ENCODE data around the gene BSN.

BSN gene

DNA sequence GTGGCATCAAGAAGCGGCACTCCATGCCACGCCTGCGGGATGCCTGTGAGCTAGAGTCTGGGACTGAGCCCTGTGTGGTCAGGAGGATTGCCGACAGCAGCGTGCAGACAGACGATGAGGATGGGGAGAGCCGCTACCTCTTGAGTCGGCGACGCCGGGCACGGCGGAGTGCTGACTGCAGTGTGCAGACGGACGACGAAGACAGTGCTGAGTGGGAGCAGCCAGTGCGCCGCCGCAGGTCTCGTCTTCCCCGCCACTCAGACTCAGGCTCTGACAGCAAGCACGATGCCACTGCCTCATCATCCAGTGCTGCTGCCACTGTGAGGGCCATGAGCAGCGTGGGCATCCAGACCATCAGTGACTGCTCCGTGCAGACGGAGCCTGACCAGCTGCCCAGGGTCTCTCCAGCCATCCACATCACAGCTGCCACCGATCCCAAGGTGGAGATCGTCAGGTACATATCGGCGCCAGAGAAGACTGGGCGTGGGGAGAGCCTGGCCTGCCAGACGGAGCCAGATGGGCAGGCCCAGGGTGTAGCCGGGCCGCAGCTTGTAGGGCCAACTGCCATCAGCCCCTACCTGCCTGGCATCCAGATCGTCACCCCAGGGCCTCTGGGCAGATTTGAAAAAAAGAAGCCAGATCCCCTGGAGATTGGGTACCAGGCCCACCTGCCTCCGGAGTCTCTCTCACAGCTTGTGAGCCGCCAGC, 103.1 kb downstream of the BSN start:
- Histone ChIP-seq H3K36me3 (ENCODE audit: insufficient read depth) (no peaks in the 10 kb centered on the region), H3K4me3 (IDR thresholded peaks at IDR 0.05; ENCODE audit: insufficient read depth, low read depth, low read length) (no peak overlapping the region), H2AFZ (ENCODE audit: low read depth) (no peak overlapping the region), H3K4me1 (ENCODE audit: low read depth, poor library complexity, severe bottlenecking) (peaks cover 7% of the 10 kb centered on the region), H3K9ac (no peak overlapping the region), H3K27me3 (ENCODE audit: insufficient read depth, low read depth) (no peaks in the 10 kb centered on the region), H3K79me2 (ENCODE audit: insufficient read depth, low read depth) (no peaks in the 10 kb centered on the region), H4K20me1 (ENCODE audit: insufficient read depth) (no peaks in the 10 kb centered on the region), H3K4me2 (no peak overlapping the region), H3K27ac (no peak overlapping the region)
- TF ChIP-seq, protein P1, sequence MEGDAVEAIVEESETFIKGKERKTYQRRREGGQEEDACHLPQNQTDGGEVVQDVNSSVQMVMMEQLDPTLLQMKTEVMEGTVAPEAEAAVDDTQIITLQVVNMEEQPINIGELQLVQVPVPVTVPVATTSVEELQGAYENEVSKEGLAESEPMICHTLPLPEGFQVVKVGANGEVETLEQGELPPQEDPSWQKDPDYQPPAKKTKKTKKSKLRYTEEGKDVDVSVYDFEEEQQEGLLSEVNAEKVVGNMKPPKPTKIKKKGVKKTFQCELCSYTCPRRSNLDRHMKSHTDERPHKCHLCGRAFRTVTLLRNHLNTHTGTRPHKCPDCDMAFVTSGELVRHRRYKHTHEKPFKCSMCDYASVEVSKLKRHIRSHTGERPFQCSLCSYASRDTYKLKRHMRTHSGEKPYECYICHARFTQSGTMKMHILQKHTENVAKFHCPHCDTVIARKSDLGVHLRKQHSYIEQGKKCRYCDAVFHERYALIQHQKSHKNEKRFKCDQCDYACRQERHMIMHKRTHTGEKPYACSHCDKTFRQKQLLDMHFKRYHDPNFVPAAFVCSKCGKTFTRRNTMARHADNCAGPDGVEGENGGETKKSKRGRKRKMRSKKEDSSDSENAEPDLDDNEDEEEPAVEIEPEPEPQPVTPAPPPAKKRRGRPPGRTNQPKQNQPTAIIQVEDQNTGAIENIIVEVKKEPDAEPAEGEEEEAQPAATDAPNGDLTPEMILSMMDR (conservative IDR thresholded peaks at IDR 0.05; ENCODE audit: low read depth, low read length), result no peak

DNA sequence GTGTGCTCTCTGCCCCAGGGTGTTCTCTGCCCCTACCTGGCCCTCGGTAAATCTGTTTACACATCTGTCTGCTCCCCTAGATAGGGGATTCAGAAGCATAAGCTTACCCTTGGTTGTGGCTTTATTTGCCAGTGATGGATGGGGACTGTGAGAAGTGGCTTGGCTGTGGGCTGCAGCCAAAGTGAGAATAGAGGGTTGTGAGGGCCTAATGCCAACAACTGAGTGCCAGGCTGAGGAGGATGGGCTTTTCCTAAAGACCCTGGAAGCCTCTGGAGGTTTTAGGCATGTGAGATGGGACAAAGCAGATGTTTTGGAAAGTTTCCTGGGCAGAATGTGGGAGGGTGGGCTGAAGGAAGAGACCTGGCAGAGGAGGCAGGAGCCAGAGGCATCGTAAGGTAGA, 104.4 kb downstream of the BSN start:
- Histone ChIP-seq H3K27me3 (ENCODE audit: insufficient read depth, low read depth) (no peaks in the 10 kb centered on the region), H2AFZ (ENCODE audit: low read depth) (no peak overlapping the region), H3K4me1 (ENCODE audit: low read depth, poor library complexity, severe bottlenecking) (peaks cover 7% of the 10 kb centered on the region), H4K20me1 (ENCODE audit: insufficient read depth) (no peaks in the 10 kb centered on the region), H3K9ac (no peak overlapping the region), H3K4me3 (IDR thresholded peaks at IDR 0.05; ENCODE audit: insufficient read depth, low read depth, low read length) (no peak overlapping the region), H3K36me3 (ENCODE audit: insufficient read depth) (no peaks in the 10 kb centered on the region), H3K79me2 (ENCODE audit: insufficient read depth, low read depth) (no peaks in the 10 kb centered on the region), H3K4me2 (no peak overlapping the region), H3K27ac (no peak overlapping the region)
- TF ChIP-seq, protein P1 (conservative IDR thresholded peaks at IDR 0.05; ENCODE audit: low read depth, low read length), result no peak

DNA sequence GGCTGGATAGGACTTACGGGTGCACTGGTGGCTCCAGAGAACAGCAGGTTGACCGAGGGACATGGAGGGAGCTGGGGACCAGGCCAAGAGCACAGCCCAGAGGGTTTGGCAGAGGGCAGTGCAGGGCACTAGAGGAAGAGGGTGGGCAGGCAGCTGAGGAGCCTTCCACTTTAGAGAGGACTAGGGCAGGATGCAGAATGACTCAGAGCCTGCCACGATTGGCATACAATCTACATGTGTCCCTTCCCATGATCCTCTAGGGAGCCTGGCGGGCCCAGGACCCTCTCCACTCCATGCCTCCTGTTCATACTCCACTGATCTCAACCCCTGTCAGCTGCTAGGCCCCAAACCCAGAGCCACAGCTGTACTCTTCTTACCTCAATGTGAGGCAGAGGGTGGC, 105.5 kb downstream of the BSN start:
- no peak overlapping the region for H2AFZ ChIP-seq (ENCODE audit: low read depth)
- H4K20me1 ChIP-seq (ENCODE audit: insufficient read depth), result no peaks in the 10 kb centered on the region
- H3K27me3 ChIP-seq (ENCODE audit: insufficient read depth, low read depth), result no peaks in the 10 kb centered on the region
- no peak overlapping the region for H3K27ac ChIP-seq
- no peak overlapping the region for H3K4me3 ChIP-seq (IDR thresholded peaks at IDR 0.05; ENCODE audit: insufficient read depth, low read depth, low read length)
- H3K4me1 ChIP-seq (ENCODE audit: low read depth, poor library complexity, severe bottlenecking), result peaks cover 5% of the 10 kb centered on the region
- no peak overlapping the region for H3K9ac ChIP-seq
- H3K79me2 ChIP-seq (ENCODE audit: insufficient read depth, low read depth), result no peaks in the 10 kb centered on the region
- no peaks in the 10 kb centered on the region for H3K36me3 ChIP-seq (ENCODE audit: insufficient read depth)
- TF ChIP-seq, protein P1 (conservative IDR thresholded peaks at IDR 0.05; ENCODE audit: low read depth, low read length), result no peak
- H3K4me2 ChIP-seq, result no peak overlapping the region

DNA sequence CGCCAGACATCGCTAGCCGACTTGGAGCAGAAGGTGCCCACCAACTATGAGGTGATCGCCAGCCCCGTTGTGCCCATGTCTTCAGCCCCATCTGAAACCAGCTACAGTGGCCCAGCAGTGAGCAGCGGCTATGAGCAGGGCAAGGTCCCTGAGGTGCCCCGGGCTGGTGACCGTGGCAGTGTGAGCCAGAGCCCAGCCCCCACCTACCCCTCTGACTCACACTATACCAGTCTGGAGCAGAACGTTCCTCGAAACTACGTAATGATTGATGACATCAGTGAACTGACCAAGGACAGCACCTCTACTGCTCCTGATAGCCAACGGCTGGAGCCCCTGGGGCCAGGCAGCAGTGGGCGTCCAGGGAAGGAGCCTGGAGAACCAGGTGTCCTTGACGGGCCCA, 107.0 kb downstream of the BSN start:
- Histone ChIP-seq H3K27ac (no peak overlapping the region), H3K36me3 (ENCODE audit: insufficient read depth) (no peaks in the 10 kb centered on the region), H4K20me1 (ENCODE audit: insufficient read depth) (no peaks in the 10 kb centered on the region), H3K9ac (no peak overlapping the region), H3K4me3 (IDR thresholded peaks at IDR 0.05; ENCODE audit: insufficient read depth, low read depth, low read length) (no peak overlapping the region), H3K27me3 (ENCODE audit: insufficient read depth, low read depth) (no peaks in the 10 kb centered on the region), H3K4me1 (ENCODE audit: low read depth, poor library complexity, severe bottlenecking) (no peaks in the 10 kb centered on the region), H3K4me2 (no peak overlapping the region), H2AFZ (ENCODE audit: low read depth) (no peak overlapping the region), H3K79me2 (ENCODE audit: insufficient read depth, low read depth) (no peaks in the 10 kb centered on the region)
- TF ChIP-seq, protein P1 (conservative IDR thresholded peaks at IDR 0.05; ENCODE audit: low read depth, low read length), result no peak

Measured in KMS-11 (cell line).